WTC11 (cell line): Measurements from ENCODE around the gene MORC4.

Experiments
- CTCF ChIP-seq: fragments of 200-600 bp; IDR thresholded peaks from 2 replicates; pipeline ENCODE4 v1.8.0; 2022; ENCODE audit warnings: antibody characterized with exemption
- IRF2 ChIP-seq: sonication (generic); formaldehyde crosslinking; IDR thresholded peaks from 2 replicates; pipeline ENCODE4 v1.8.0; 2022; ENCODE audit warnings: low read depth, missing genetic modification reagents, borderline replicate concordance
- TF ChIP-seq, protein P1 (sequence below): sonication (generic); formaldehyde crosslinking; IDR thresholded peaks from 2 replicates; pipeline ENCODE4 v1.8.1; 2023; ENCODE audit warnings: mild to moderate bottlenecking, missing genetic modification reagents

GRCh38 chrX:106954041-106954440 is 46.0 kb downstream of the MORC4 start:
- no peak for TF ChIP-seq CTCF
- no peak for TF ChIP-seq IRF2 (CRISPR knock-in tag)
- TF ChIP-seq, protein P1, sequence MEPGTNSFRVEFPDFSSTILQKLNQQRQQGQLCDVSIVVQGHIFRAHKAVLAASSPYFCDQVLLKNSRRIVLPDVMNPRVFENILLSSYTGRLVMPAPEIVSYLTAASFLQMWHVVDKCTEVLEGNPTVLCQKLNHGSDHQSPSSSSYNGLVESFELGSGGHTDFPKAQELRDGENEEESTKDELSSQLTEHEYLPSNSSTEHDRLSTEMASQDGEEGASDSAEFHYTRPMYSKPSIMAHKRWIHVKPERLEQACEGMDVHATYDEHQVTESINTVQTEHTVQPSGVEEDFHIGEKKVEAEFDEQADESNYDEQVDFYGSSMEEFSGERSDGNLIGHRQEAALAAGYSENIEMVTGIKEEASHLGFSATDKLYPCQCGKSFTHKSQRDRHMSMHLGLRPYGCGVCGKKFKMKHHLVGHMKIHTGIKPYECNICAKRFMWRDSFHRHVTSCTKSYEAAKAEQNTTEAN, result no peak
